Measurements from ENCODE around the gene PRSS2.
"Not testable (repeated sequence)": the region's sequence is repeated elsewhere in the genome, so short reads cannot be mapped to it uniquely, and the experiment has no call there.

PRSS2 gene

GRCh38 chr7:142760071-142760642 lies 10.6 kb upstream of the PRSS2 start:
- no peak for DNase-seq

- not testable (repeated sequence) for DNase-seq
These were observed 9.2 kb upstream of the PRSS2 start for GRCh38 chr7:142761606-142762005.

GRCh38 chr7:142762104-142762503 lies 8.7 kb upstream of the PRSS2 start:
- DNase-seq: no peak

- DNase-seq: no peak
These were observed 3.3 kb upstream of the PRSS2 start for GRCh38 chr7:142767451-142767850.

GRCh38 chr7:142767861-142768260 lies 2.9 kb upstream of the PRSS2 start:
- DNase-seq: no peak

- DNase-seq: not testable (repeated sequence)
These were observed 1.9 kb upstream of the PRSS2 start for GRCh38 chr7:142768885-142769284.

- DNase-seq: peak in 2 of 3 experiments; percentile 41 to 98
These were observed 568 bp downstream of the PRSS2 start for GRCh38 chr7:142771353-142771723.

GRCh38 chr7:142772051-142772450 lies 1.3 kb downstream of the PRSS2 start:
- peak in 1 of 3 experiments; percentile 21 for DNase-seq

- DNase-seq: no peak
These were observed 1.9 kb downstream of the PRSS2 start for GRCh38 chr7:142772673-142773072.

GRCh38 chr7:142773230-142773629 lies 2.5 kb downstream of the PRSS2 start:
- no peak for DNase-seq

GRCh38 chr7:142773937-142774744 lies 3.4 kb downstream of the PRSS2 start:
- no peak for DNase-seq

GRCh38 chr7:142774826-142775225 lies 4.1 kb downstream of the PRSS2 start:
- no peak for DNase-seq

GRCh38 chr7:142775351-142776115 lies 4.8 kb downstream of the PRSS2 start:
- DNase-seq: not testable (repeated sequence)

GRCh38 chr7:142776206-142776844 lies 5.6 kb downstream of the PRSS2 start:
- no peak for DNase-seq

- DNase-seq: not testable (repeated sequence)
These were observed 6.1 kb downstream of the PRSS2 start for GRCh38 chr7:142776845-142777225.

GRCh38 chr7:142777318-142777717 lies 6.5 kb downstream of the PRSS2 start:
- DNase-seq: no peak

- peak; percentile 74 to 96 (median 90) for DNase-seq
These were observed 12.4 kb downstream of the PRSS2 start for GRCh38 chr7:142782922-142783900.

- no peak for DNase-seq
These were observed 13.3 kb downstream of the PRSS2 start for GRCh38 chr7:142784096-142784495.

- no peak for DNase-seq
These were observed 13.9 kb downstream of the PRSS2 start for GRCh38 chr7:142784716-142785115.

GRCh38 chr7:142785841-142786250 lies 15.1 kb downstream of the PRSS2 start:
- DNase-seq: no peak

GRCh38 chr7:142787034-142787768 lies 16.4 kb downstream of the PRSS2 start:
- no peak for DNase-seq
